Spleen (tissue), 7 donors: ENCODE measurements around the gene TEX13A.

Source experiments
- CTCF ChIP-seq, 11 experiments: fragments of 200-600 bp in 7 of 11; fragments of 450-650 bp in 4 of 11; sonication (generic) in 4 of 11; IDR thresholded peaks in 8 of 11; conservative IDR thresholded peaks in 3 of 11; 1 replicate in 7 of 11; 2 replicates in 4 of 11; pipeline versions ENCODE4 v1.4.0 to v1.8.0; 2016 to 2021; ENCODE audit warnings: antibody characterized with exemption in 11 of 11, inconsistent platforms in 4 of 11, mild to moderate bottlenecking in 1 of 11
- POLR2AphosphoS5 ChIP-seq, 3 donors: sonication (generic); formaldehyde crosslinking; IDR thresholded peaks; one replicate each; pipeline ENCODE4 v1.5.1; 2017; ENCODE audit warnings: antibody characterized with exemption in 3 of 3
- donor health status: DM: no; HTN: no; CAD: no; lungs with moderate emphysema.
- donor health status: DM: no; HTN: no; CAD: no.
- donor health status: DM: no; HTN: no; CAD: no.

GRCh38 chrX:105260291-105261043 is 40.0 kb upstream of the TEX13A start:
- TF ChIP-seq CTCF (IDR thresholded peaks at IDR 0.05 in 8 of 11, conservative IDR thresholded peaks at IDR 0.05 in 3 of 11) (no peak), POLR2AphosphoS5 (IDR thresholded peaks at IDR 0.05) (no peak)
